Left ventricle myocardium superior (tissue), 1 donor: ENCODE results near the gene ALDH1L1. TPM values are rescaled to one million over a fixed set of nuclear protein-coding genes. Genes with fewer than 3 reads are reported as not detected.

Experiments used
- ATAC-seq: fragments of 200-7000 bp; cut with Tn5 transposase; one replicate; pipeline ENCODE4 v1.9.1; 2020; ENCODE audit warnings: mild to moderate bottlenecking, moderate library complexity
- DNase-seq: peaks from one replicate; pipeline ENCODE4 v3.0.0-alpha.2; 2020
- intact Hi-C: fragments of 100-400 bp; cut with micrococcal nuclease; formaldehyde crosslinking; loops from one replicate; pipeline ENCODE4 v1.11.0; 2022
- total RNA-seq: library from RNA; stranded (reverse); fragmentation: NEBNext Ultra II Directional; extraction: Animal tissue kit (Norgen Biotek cat#: 25700); gene quantifications from one replicate; pipeline ENCODE4 v1.2.1, GENCODE V29; 2021
- donor health status: DM: no; HTN: yes; CAD: no; lungs with severe emphysema.

ALDH1L1 gene
- total RNA-seq, 1 donor from 2014 or later, result 16.6 TPM

DNA sequence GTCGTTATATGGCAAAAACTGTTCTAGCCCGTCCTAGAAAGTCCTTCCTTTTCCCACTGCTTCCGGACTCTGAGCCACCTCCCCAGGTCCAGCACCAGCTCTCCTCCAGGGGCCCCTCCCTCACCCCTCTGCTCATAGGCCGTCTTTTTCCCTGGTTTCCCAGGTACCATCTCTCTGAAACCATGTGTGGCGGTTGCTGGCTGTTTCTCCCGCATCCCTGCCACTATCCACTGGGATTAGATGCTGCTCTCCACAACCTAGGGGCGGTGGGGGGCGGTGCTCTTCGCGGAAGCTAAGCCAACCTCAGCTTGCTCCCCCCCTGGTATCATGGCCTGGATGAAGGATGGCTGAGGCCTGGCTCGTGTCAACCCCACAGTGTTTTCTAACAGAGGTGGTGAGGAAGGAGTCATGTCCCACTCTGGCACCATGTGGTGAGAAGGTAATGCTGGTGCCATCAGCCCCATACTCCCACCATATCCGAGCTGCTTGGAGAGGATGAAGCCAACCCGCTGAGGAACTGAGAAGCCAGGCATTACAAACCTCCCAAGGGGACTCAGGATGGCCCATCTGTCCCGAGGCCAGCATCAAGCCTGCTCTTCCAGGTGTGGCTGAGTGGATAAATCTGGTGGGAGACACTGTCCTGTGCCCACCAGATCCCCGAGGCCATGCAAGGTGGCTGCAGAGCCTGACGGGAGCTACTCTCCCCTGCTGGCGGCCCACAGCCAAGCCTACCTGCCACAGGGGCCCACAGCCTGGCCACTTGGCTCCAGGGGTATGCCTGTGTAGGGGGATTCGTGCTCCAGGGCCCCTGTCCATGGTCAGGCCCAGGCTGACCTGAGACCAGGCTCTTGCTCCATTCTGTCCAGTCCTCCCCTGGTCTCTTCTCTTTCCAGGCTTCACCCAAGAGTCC, 68.6 kb downstream of the ALDH1L1 start:
- DNase-seq (no peak), ATAC-seq (no peak)
- intact Hi-C loops, result no loop called here

DNA sequence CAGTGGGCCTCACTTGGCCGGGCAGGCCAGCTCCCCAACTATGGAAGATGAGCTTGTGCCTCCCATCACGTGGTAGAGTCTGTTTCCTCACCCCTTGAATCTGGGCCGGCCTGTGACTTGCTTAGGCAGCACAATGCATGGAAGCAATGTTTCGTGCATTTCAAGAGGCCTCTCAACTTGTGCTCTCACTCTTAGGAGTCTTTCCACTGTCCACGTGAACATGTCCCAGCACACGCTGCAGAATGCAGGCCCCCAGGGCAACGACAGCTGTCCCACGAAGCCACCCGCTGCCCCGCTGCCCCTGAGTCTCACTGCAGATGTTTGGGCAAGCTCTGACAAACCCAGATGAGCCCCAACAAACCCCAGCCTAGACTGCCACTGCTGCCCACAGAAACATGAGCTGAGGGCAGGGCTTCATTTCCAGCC, 69.2 kb downstream of the ALDH1L1 start:
- DNase-seq, result no peak
- intact Hi-C loops, result no loop called here
- ATAC-seq, result no peak

DNA sequence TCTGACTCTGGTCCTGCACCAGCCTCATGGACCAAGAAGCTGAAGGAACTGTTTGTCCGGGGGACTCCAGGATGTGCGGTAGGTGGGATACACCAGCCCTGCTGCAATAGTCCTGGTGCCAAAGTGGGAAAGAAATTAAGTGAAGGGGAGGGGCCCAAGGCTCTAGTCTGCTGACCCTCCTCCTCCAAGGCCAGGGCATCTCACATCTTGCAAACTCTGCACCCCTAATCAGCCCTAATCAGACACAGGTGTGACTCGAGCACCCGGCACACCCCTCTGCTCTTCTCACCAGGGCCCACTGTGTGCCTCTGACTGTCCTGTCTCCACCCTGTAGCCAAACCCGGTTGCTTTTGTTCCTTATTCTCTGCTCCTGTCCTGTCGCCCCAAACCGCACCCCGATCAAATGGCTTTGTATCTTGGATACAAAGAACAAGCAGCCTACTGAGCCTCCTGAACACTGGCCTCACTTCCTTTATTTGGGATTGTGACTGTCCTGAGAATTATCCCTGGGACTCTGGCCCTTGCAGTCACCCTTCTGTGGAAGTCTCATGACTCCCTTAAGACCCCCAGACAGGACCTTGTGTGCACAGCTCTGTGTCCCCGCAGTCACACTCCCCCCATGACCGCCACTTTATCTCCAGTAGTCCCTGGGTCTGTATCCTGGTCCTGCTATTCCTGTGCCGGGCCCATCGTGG, 69.8 kb downstream of the ALDH1L1 start:
- DNase-seq (no peak), ATAC-seq (no peak)
- intact Hi-C loops, result no loop called here

DNA sequence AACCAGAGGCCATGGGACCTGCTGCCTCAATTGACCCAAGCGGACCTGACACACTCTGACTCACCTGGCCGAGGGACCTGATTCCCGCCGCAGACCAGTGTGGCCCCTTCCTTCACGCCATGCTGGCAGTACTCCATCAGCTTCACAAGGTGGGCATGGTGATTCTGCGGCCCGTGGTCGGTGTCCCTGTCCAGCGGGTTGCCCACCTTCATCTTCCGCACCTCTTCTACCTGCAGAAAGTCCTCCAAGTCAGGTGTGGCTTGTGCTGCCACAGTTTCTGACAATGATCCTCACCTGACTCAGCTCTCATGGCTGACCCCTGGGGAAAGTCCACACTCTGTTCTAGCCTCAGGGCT, 70.5 kb downstream of the ALDH1L1 start:
- intact Hi-C loops, result no loop called here
- no peak for ATAC-seq
- DNase-seq, result no peak

DNA sequence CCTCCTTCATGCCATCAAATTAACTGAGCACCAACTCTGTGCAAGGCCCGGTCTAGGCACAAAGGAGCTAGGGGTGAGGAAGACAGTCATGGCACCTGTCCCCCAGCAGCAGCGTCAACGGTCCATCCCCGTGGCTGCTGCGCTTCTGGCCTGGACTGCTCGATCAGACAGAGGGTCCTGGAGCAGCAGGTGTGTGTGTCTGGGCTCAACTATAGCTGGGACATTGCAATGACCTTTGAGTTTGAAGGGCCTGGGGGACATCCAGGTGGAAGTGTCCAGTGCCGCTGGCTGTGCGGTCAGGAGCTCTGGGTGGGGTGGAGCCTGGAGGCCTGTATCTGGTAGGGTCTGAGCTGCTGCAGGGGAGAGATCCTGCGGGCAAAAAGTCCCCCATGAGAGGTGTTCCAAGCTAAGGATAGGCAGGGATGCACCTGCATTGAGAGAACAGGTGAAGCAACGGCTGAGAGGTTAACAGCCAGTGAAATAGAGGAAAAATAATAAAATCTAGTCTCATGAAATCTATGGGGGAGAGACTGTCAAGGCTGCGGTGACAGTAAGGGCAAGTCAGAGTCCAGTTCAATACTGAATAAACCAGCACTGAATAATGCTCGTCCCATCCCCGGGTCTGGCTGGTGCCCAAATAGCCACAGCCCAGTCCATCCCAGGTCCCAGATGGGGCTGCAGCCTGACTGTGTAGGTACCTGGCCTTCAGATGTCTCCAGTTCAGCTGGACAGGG, 71.1 kb downstream of the ALDH1L1 start:
- intact Hi-C loops, result no loop called here
- DNase-seq (no peak), ATAC-seq (no peak)

DNA sequence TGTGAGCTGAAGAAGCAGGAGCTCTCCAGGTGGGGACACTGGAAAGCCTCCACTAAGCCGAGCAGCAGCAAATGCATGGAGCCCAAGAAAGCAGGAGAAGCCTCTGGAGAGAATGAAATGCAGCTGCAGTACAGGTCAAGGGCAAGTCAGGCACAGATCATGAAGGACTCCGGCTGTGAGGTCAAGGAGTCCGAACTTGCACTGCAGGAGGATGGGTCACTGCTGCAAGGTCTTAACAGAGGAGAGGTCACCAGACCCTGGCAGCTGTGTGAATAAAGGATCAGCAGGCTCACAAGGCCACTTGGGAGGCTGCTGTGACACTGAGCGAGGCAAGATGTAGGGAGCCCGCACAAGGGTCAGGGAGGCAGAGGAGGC, 71.7 kb downstream of the ALDH1L1 start:
- DNase-seq, result no peak
- no peak for ATAC-seq
- intact Hi-C loops, result no loop called here

DNA sequence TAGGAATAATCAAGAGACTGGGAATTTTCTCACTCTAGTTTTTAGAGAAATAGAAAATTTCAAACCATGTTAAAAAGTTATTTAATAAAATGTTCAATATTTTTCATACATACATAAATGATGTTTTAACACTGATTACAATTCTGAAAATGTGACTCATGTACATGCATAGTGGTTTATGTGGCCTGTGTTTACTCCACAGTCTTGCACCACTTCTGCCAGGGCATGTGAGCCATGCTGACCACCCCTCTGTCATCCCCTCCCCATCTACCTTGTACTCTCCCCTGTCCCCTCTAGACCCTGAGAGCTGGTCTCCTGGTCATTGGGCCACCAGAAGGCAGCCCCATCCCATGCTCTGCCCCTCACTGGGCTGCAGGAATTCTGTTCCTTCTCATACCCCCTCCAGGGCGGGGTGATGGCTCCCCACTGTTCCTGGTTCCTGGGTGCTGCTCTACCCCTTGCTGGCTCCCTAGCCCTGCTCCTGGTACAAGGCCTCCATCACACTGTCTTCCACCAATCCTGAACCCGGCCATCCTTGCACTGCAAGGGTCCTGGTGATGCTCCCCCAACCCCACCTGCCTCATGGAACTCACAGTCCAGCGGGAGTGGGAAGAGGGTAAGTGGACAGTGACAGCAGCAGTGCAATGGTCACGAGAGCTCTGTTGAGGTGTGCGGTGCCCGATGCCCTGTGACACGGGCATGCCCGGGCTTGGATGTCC, 72.3 kb downstream of the ALDH1L1 start:
- DNase-seq (no peak), ATAC-seq (no peak)
- intact Hi-C loops, result no loop called here

DNA sequence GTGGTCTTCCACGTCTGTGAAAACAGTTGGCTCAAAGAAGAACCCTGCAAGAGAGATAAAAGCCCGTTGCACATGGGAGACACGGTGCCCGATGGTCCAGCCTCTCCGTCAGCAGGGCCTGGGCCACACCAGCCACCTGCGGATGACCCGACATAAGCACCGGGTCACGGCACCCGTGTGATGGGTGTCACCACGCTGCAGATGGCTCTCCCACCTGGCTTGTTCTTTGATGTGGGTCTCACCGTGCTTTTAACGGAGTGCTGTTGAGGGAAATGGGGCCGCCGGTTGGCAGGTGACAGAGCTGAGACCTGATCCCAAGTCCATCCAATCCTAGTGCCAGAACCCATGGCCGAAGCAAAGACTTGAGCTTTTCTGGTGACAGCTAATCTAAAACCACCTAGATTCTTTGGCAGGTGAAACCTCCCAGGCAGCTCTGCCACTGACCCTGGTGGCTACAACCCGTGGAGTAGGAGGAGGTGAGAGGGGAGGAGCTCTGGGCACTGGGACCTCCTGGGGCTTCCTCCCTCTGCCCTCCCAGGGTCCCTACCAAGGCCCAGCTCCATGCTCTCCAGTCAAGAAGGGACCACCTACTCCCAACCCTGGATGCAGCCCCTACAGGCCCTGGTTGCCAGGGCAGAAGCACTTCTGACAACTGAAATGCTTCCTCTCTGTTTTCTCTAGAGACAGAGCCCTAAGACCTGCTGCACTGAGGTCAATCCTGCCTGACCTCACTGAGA, 73.0 kb downstream of the ALDH1L1 start:
- intact Hi-C loops, result no loop called here
- DNase-seq (no peak), ATAC-seq (no peak)

DNA sequence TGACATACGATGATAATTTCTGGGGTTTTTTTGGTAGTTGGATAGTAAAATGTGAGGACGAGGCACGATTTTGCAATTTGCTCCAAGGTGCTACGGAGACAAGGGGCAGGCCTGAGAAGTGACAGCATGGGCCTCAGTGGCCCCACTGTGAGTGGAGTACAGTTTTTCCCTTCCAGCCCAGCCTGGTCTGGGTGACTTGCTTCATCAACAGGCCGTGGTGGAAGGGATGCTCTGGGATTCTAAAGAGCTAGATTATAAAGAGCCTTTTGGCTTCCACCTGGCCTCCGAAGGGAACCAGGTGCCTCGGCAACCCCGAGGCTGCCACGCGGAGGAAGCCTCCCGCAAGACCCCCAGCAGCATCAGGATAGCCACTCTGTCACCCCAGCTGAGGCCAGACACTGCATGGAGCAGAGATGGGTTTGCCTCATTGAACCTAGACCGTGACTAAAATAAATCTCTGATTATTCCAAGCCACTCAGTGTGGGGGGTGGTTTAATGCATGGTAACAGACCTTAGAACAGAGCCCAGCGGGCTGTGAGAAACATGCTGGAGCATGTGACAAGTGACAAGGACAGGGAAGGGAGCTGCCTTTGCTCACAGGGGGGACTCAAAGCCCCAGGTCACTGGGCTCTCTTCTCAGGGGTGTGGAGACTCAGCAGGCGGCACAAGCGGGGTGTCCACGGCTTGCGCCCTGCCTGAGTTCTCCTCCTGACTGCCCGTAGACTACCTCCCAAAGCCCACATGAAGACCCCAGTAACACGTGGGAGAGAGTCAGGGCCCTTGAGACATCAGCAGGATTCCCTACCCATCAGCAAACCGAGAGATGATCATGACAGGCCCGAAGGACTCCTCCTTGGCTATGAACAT, 73.8 kb downstream of the ALDH1L1 start:
- no peak for ATAC-seq
- intact Hi-C loops, result no loop called here
- DNase-seq, result no peak

DNA sequence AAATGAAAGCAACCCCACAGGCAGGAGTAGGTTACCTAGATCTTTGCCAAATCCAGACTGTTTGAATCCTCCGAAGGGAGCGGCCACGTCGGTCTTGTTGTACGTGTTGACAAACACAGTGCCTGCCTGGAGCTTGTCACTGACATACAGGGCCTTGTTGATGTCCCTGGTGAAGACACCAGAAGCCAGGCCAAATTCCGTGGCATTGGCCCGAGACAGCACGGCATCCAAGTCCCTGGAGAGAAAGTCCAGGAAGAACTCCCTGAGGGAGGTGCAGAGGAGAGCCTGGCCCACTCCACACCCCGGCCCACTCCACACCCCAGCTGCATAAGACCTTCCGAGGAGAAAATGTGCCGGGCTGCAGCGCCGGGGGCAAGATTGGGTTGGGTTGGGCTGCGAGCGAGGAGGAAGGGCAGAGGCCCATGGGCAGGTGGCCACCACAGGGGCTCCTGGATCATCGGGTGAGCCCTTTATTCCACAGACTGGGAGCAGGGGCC, 74.6 kb downstream of the ALDH1L1 start:
- ATAC-seq, result no peak
- intact Hi-C loops, result no loop called here
- no peak for DNase-seq

DNA sequence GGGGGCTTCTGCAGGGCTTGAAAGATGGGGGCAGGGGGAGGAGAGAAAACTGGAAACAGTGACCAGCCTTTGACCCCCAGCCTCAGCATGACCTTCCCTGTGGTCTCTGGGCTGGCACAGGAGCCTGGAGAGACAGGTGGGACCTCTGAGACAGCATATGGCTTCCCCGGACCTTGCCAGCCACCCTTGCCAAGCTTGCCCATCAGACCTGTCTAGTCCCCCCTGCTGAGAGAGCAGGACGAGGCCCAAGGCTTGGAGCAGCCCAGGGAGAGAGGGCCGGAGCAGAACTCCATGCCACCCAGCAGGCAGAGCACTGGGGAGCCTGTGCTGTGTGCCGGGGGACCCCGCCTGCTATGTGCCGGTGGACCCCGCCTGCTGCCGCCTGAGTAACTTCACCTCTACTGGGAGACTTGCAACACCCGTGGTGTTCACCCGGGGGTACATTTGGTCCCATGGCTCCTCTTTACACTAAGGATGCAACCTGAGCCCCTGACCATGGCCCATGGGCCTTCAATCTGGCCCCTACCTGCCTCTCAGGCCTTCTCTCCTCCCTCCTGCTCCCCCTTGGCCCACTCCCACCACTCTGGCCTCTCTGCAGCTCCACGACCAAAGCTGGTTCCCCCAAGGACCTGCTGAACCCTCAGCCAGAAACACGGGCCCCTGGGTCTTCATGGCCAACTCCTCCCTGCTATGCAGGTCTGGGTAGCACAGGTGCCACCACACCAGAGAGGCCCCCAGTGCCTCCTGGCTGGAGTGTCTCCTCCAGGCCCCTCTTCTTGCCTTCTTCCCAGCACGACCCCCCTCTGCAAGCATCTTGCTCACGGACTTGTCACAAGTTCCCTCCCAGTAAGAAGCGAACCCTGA, 75.4 kb downstream of the ALDH1L1 start:
- intact Hi-C loops, result no loop called here
- DNase-seq (no peak), ATAC-seq (no peak)

DNA sequence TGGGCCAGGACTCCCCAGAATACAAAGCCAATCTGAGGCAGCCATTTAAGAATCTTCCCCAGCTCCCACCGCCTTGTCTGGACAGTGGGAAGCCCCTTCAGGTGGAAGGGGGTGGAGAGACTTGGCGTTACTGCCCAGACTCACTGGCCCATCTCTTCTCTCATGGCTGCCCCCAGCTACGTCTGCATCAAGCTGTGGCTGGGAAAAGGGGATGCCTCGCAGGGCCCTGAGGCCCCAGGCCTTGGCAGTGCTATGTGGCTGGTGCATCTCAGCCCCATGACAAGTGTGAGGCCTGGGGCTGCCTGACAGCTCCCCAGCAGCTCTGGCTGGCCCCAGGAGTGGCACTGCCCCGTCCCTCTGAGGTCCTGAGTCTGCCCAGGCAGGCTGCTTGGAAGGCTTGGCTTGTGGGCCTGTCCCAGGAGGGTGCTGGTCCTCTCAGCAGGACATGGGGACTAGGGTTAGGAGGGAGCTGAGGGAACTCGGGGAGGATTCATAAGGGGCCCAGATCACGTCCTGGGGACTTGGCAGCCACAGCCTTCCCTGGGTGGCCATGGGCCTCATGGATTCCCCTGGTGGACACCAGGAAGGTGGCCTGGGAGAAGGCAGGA, 76.3 kb downstream of the ALDH1L1 start:
- DNase-seq (no peak), ATAC-seq (no peak)
- intact Hi-C loops, result no loop called here

DNA sequence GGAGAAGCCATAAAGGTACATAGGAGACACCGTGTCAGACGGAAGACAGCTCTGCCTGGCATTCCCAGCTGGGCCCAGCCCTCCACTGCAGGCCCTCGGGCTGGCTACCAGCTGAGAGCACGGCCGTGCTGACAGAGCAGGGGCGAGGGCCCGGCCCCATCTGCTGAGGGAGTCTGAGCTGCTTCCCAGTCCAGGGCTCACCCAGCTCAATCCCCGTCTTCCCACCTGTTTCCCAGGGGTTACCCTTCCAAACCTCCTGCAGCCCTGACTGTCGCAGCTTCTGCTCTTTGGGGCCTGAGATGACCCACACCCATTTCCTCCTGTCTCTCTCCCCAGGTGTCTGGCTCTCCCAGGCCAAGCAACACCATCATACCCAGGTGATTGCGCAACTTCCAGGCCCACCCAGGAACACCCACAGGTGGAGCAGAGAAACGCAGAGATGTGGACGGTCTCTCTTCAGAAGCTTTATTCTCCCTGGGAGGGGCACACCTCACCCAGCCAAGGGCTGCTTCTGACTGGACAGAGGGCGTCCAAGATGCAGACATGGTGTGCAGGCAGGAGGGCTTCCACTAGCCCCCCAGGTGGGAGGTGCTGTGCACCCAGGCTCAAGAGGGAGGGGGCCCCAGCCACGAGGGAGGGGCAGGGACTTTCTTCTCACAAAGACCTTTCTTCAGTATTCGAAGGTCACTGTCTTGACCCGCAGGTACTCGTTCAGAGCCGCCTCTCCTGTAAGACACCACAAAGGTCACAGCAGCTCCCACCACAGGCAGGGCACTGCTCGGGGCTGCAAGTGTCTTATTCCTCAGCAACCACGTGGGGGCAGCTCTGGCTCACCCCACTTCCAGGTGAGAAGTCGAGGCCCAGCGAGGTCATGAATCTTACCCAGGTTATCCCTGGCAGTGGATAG, 77.0 kb downstream of the ALDH1L1 start:
- ATAC-seq, result no peak
- intact Hi-C loops, result no loop called here
- no peak for DNase-seq

DNA sequence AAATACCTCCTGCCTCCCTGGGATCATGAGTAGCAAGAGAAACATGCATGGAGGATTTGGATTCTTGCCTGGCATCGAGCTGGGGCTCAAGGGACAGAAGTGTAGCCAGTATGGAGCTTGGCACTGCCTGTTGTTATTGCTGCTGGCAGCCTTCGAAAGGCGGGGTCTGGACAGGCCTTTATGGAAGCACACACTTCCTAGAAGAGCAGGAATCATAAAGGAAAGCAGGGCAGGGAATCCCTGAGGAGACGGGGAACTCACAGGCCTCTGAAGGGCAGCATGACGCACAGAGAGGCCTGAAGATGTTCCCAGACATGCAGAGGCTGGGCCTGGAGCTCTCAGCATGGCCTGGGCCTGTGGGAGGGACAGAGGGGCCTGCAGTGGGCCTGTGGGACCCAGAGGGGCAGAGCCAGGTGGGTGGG, 77.8 kb downstream of the ALDH1L1 start:
- ATAC-seq (peak; percentile 74), DNase-seq (no peak)
- intact Hi-C loops, result no loop called here

DNA sequence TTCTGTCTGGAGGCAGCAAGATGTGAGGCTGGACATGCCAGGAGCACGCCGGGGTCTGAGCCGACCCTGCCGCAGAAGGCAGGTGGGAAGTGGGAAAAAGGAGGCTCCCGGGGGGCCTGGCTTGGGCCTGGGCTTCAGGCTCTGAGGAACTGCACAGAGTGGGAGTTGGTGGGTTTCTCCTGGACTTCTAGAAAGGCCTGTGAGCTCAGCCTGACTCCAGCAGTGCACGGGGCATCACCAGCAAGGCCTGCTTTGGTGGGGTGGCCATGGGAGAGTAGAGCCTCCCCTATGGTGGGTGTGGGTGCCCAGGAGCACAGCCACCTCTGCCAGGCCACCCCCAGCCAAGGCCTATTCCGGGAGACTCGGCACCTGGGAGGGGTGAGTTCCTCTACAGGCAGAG, 78.4 kb downstream of the ALDH1L1 start:
- intact Hi-C loops, result no loop called here
- DNase-seq, result no peak
- peak; percentile 27 for ATAC-seq
